ENCODE measurements around the gene HNRNPUL1. TPM values are rescaled to one million over a fixed set of nuclear protein-coding genes. Genes with fewer than 3 reads are reported as not detected.

The HNRNPUL1 gene
- total RNA-seq, 2 experiments from 2014 or later: 194 to 360 TPM

GRCh38 chr19:41249707-41250423 is 14.3 kb upstream of the HNRNPUL1 start:
- H3K4me1 ChIP-seq (ENCODE audit: insufficient read depth, low read length, poor library complexity, severe bottlenecking): no peaks in the 10 kb centered on the region
- no peak overlapping the region for H2AFZ ChIP-seq (ENCODE audit: low read length)
- intact Hi-C loops (cut with micrococcal nuclease; ENCODE audit: unreplicated experiment): no loop called here
- no peaks in the 10 kb centered on the region for H3K9me3 ChIP-seq (ENCODE audit: low read length)
- no peaks in the 10 kb centered on the region for H3K9me2 ChIP-seq (ENCODE audit: insufficient read depth, low read length)
- no peaks in the 10 kb centered on the region for H3K79me2 ChIP-seq (ENCODE audit: insufficient read depth, low read depth, low read length)
- no TSS peak for BruUV-seq (replicated peaks)
- no peak overlapping the region for H3K4me2 ChIP-seq (ENCODE audit: low read length)
- H4K20me1 ChIP-seq (ENCODE audit: insufficient read depth, low read length): no peaks in the 10 kb centered on the region
- no peaks in the 10 kb centered on the region for H3K36me3 ChIP-seq (ENCODE audit: insufficient read depth, low read length)
- H3K27ac ChIP-seq (ENCODE audit: low read depth, low read length, poor library complexity, severe bottlenecking): no peak overlapping the region
- ChIA-PET POLR2A (no interaction called here), CTCF (ENCODE audit: unreplicated experiment) (no interaction called here)
- TF ChIP-seq CTCF (conservative IDR thresholded peaks at IDR 0.05; ENCODE audit: low read length) (no peak), EZH2phosphoT487 (IDR thresholded peaks at IDR 0.05; ENCODE audit: borderline replicate concordance, low read depth, low read length) (no peak)
- H3K4me3 ChIP-seq (ENCODE audit: low read depth, low read length, poor library complexity, severe bottlenecking): no peak overlapping the region
- DNase-seq (ENCODE audit: low spot score): no peak

- ChIA-PET CTCF (ENCODE audit: unreplicated experiment) (no interaction called here), POLR2A (no interaction called here)
- no peak for DNase-seq (ENCODE audit: low spot score)
- H4K20me1 ChIP-seq (ENCODE audit: insufficient read depth, low read length): no peaks in the 10 kb centered on the region
- no peak overlapping the region for H3K4me3 ChIP-seq (ENCODE audit: low read depth, low read length, poor library complexity, severe bottlenecking)
- no peak overlapping the region for H3K27ac ChIP-seq (ENCODE audit: low read depth, low read length, poor library complexity, severe bottlenecking)
- no peaks in the 10 kb centered on the region for H3K4me1 ChIP-seq (ENCODE audit: insufficient read depth, low read length, poor library complexity, severe bottlenecking)
- H3K79me2 ChIP-seq (ENCODE audit: insufficient read depth, low read depth, low read length): no peaks in the 10 kb centered on the region
- H3K9me2 ChIP-seq (ENCODE audit: insufficient read depth, low read length): no peaks in the 10 kb centered on the region
- TF ChIP-seq CTCF (conservative IDR thresholded peaks at IDR 0.05; ENCODE audit: low read length): no peak
- BruUV-seq (replicated peaks): no TSS peak
- H3K36me3 ChIP-seq (ENCODE audit: insufficient read depth, low read length): no peaks in the 10 kb centered on the region
- intact Hi-C loops (cut with micrococcal nuclease; ENCODE audit: unreplicated experiment): no loop called here
- H2AFZ ChIP-seq (ENCODE audit: low read length): no peak overlapping the region
- H3K9me3 ChIP-seq (ENCODE audit: low read length): no peaks in the 10 kb centered on the region
- no peak overlapping the region for H3K4me2 ChIP-seq (ENCODE audit: low read length)
Measured at GRCh38 chr19:41253660-41254059, 10.5 kb upstream of the HNRNPUL1 start.

GRCh38 chr19:41255171-41255570 is 9.0 kb upstream of the HNRNPUL1 start:
- CTCF ChIA-PET (ENCODE audit: unreplicated experiment): no interaction called here

More at GRCh38 chr19:41255171-41255570, 9.0 kb upstream of the HNRNPUL1 start:
- Histone ChIP-seq H3K9me2 (ENCODE audit: insufficient read depth, low read length) (no peaks in the 10 kb centered on the region), H2AFZ (ENCODE audit: low read length) (no peak overlapping the region), H3K79me2 (ENCODE audit: insufficient read depth, low read depth, low read length) (no peaks in the 10 kb centered on the region), H3K27ac (ENCODE audit: low read depth, low read length, poor library complexity, severe bottlenecking) (no peak overlapping the region), H3K36me3 (ENCODE audit: insufficient read depth, low read length) (no peaks in the 10 kb centered on the region), H3K4me3 (ENCODE audit: low read depth, low read length, poor library complexity, severe bottlenecking) (no peak overlapping the region), H3K9me3 (ENCODE audit: low read length) (no peaks in the 10 kb centered on the region), H4K20me1 (ENCODE audit: insufficient read depth, low read length) (no peaks in the 10 kb centered on the region), H3K4me2 (ENCODE audit: low read length) (no peak overlapping the region), H3K4me1 (ENCODE audit: insufficient read depth, low read length, poor library complexity, severe bottlenecking) (no peaks in the 10 kb centered on the region)
- POLR2A ChIA-PET: no interaction called here
- no TSS peak for BruUV-seq (replicated peaks)
- intact Hi-C loops (cut with micrococcal nuclease; ENCODE audit: unreplicated experiment): no loop called here
- DNase-seq (ENCODE audit: low spot score): no peak
- no peak for TF ChIP-seq EZH2phosphoT487 (IDR thresholded peaks at IDR 0.05; ENCODE audit: borderline replicate concordance, low read depth, low read length)

Data from OCI-LY7 (cell line).